ENCODE measurements around the gene NRBP1. TPM values are rescaled to one million over a fixed set of nuclear protein-coding genes. Genes with fewer than 3 reads are reported as not detected.

Gene NRBP1
- total RNA-seq, 1 experiment from 2014 or later: 140 TPM

- no peak for TF ChIP-seq CTCF (conservative IDR thresholded peaks at IDR 0.05)
- Mint-ChIP-seq H3K4me3 (no peak overlapping the region), H3K4me1 (peaks cover 10 to 13% of the 10 kb centered on the region in 2 experiments), H3K27ac (no peak overlapping the region), H3K36me3 (ENCODE audit: insufficient read depth in 1 of 3, low read depth in 3 of 3) (peaks cover under 1 to 7% (median 2%) of the 10 kb centered on the region in 3 experiments; a peak in 6 of 7 replicates), H3K9me3 (peaks cover 4 to 11% of the 10 kb centered on the region in 2 experiments; a peak in 2 of 5 replicates), H3K27me3 (ENCODE audit: low read depth) (no peaks in the 10 kb centered on the region; the same call in 1 of the 2 replicates)
- Histone ChIP-seq H2BK12ac (ENCODE audit: insufficient read length, low read depth, low read length) (no peak overlapping the region), H3K4me2 (ENCODE audit: insufficient read depth, insufficient read length, low read length) (no peak overlapping the region), H3K23ac (ENCODE audit: insufficient read length, low read depth, low read length) (no peak overlapping the region), H4K5ac (ENCODE audit: insufficient read length, low read depth, low read length) (no peak overlapping the region), H3K9me3 (ENCODE audit: control insufficient read depth, low read depth, low read length) (no peaks in the 10 kb centered on the region), H2BK20ac (ENCODE audit: low read depth, low read length, poor library complexity, severe bottlenecking) (no peak overlapping the region), H4K91ac (ENCODE audit: insufficient read length, low read depth, low read length) (no peak overlapping the region), H3K27ac (ENCODE audit: insufficient read length, low read depth, low read length) (no peak overlapping the region), H2BK15ac (ENCODE audit: low read depth, low read length) (no peak overlapping the region), H3K18ac (ENCODE audit: insufficient read length, low read depth, low read length) (no peak overlapping the region), H2AK5ac (ENCODE audit: insufficient read length, low read length) (no peak overlapping the region), H3K4me1 (ENCODE audit: insufficient read depth, low read length) (no peaks in the 10 kb centered on the region), H4K8ac (replicated peaks; ENCODE audit: insufficient read length, low read depth, low read length) (no peak overlapping the region), H3K23me2 (ENCODE audit: insufficient read length, low read depth, low read length, poor library complexity, severe bottlenecking) (peaks cover 9% of the 10 kb centered on the region), H3K14ac (ENCODE audit: insufficient read depth, low read length) (no peak overlapping the region), H3K56ac (ENCODE audit: insufficient read length, low read depth, low read length) (no peak overlapping the region), H3K79me1 (ENCODE audit: insufficient read depth, low read depth, low read length, poor library complexity, severe bottlenecking) (peaks cover 2% of the 10 kb centered on the region), H3K4ac (ENCODE audit: low read depth, low read length) (no peak overlapping the region), H2BK5ac (ENCODE audit: insufficient read length, low read length) (no peak overlapping the region), H2BK120ac (ENCODE audit: low read depth, low read length, poor library complexity, severe bottlenecking) (no peak overlapping the region), H4K20me1 (ENCODE audit: control insufficient read depth, insufficient read depth, insufficient read length) (no peaks in the 10 kb centered on the region), H3T11ph (ENCODE audit: low read length) (no peak overlapping the region), H3K79me2 (ENCODE audit: insufficient read depth, low read length) (peaks cover 8% of the 10 kb centered on the region; the same call in 1 of the 2 replicates), H2AFZ (ENCODE audit: low read length) (no peak overlapping the region), H3K27me3 (ENCODE audit: insufficient read depth, low read length) (no peaks in the 10 kb centered on the region), H3K9ac (ENCODE audit: extremely low read depth, insufficient read length, low read length) (no peak overlapping the region)
- DNase-seq: no peak
- no CpG with 5 or more reads among the region's 9 CpGs for WGBS (ENCODE audit: extremely low coverage, insufficient read length, low lambda C conversion rate)
Observed at GRCh38 chr2:27412419-27413152, 15.8 kb upstream of the NRBP1 start.

Measured in H9 (cell line).